Endothelial cell of umbilical vein (primary cell): ENCODE results near the gene IL24. TPM values are rescaled to one million over a fixed set of nuclear protein-coding genes. Genes with fewer than 3 reads are reported as not detected.

Experiments
- BruUV-seq: library from RNA; stranded (reverse); fragments of 400-500 nt; replicated peaks from 2 replicates; lab custom pipeline; 2021; lab: Mats Ljungman, UMichigan
- CTCF ChIA-PET: fragments of 300-600, 350-600 bp; sonication (Branson Sonifier 250); formaldehyde crosslinking; loops from one replicate; lab custom pipeline; 2021; ENCODE audit warnings: antibody characterized with exemption, inconsistent platforms; lab: Charles Lee
- POLR2A ChIA-PET: fragments of 300-600, 350-600 bp; sonication (Branson Sonifier 250); formaldehyde crosslinking; loops from one replicate; lab custom pipeline; 2021; ENCODE audit warnings: antibody characterized with exemption, inconsistent platforms; lab: Charles Lee
- DNase-seq: peaks from one replicate; pipeline ENCODE4 v3.0.0-alpha.2; 2011; ENCODE audit warnings: low read depth, low spot score
- FAIRE-seq: peaks from 2 replicates; lab custom pipeline; 2011; peaks lifted over from hg19 to GRCh38; lab: Jason Lieb, UNC
- H2AFZ ChIP-seq: 2 replicates; pipeline ENCODE4 v1.6.0; 2012; ENCODE audit warnings: low read depth, low read length, control low read depth, inconsistent platforms
- H3K27ac ChIP-seq: 2 replicates; pipeline ENCODE4 v1.5.1; 2011; ENCODE audit warnings: low read depth, mild to moderate bottlenecking, control low read depth, low read length, moderate library complexity; ENCODE audit not compliant: insufficient read depth
- H3K27me3 ChIP-seq, 2 experiments: 2 replicates each; pipeline versions ENCODE4 v1.6.0 to v1.6.1; 2011; ENCODE audit warnings: low read length in 2 of 2, mixed read lengths in 1 of 2; ENCODE audit not compliant: control insufficient read depth in 2 of 2, insufficient read depth in 2 of 2
- H3K36me3 ChIP-seq, 2 experiments: 2 replicates in 1 of 2; 3 replicates in 1 of 2; pipeline ENCODE4 v1.5.1; 2011; ENCODE audit warnings: low read length in 2 of 2, mild to moderate bottlenecking in 1 of 2, moderate library complexity in 1 of 2; ENCODE audit not compliant: control insufficient read depth in 2 of 2, insufficient read depth in 2 of 2; ENCODE audit errors: extremely low read depth in 1 of 2
- H3K4me1 ChIP-seq: 3 replicates; pipeline ENCODE4 v1.5.1; 2011; ENCODE audit warnings: mild to moderate bottlenecking, low read length; ENCODE audit not compliant: control insufficient read depth, insufficient read depth; ENCODE audit errors: extremely low read depth
- H3K4me2 ChIP-seq: 2 replicates; pipeline ENCODE4 v1.6.1; 2011; ENCODE audit warnings: low read length, control low read depth, mixed read lengths; ENCODE audit not compliant: insufficient read depth
- H3K4me3 ChIP-seq, 3 experiments: fragments of 200-600 bp in 1 of 3; sonication (generic), shearing (Covaris generic) in 1 of 3; replicated peaks in 1 of 3; 2 replicates each; pipeline ENCODE4 v1.5.1; 2011 to 2016; ENCODE audit warnings: control low read depth in 3 of 3, low read length in 3 of 3, mild to moderate bottlenecking in 2 of 3, inconsistent platforms in 1 of 3, low read depth in 1 of 3, moderate library complexity in 1 of 3; ENCODE audit not compliant: insufficient read depth in 1 of 3
- H3K79me2 ChIP-seq: 2 replicates; pipeline ENCODE4 v1.6.0; 2012; ENCODE audit warnings: low read length, inconsistent platforms; ENCODE audit not compliant: control insufficient read depth, insufficient read depth
- H3K9ac ChIP-seq: replicated peaks from 2 replicates; pipeline ENCODE3; 2011; ENCODE audit warnings: low read length, control low read depth; ENCODE audit not compliant: insufficient read depth; ENCODE audit errors: extremely low read depth
- H3K9me1 ChIP-seq: replicated peaks from 3 replicates; pipeline ENCODE4 v1.6.0; 2011; ENCODE audit warnings: mild to moderate bottlenecking, low read length; ENCODE audit not compliant: control insufficient read depth, insufficient read depth; ENCODE audit errors: extremely low read depth
- H3K9me3 ChIP-seq: replicated peaks from 2 replicates; pipeline ENCODE4 v1.5.1; 2012; ENCODE audit warnings: low read length, inconsistent platforms; ENCODE audit not compliant: control insufficient read depth, insufficient read depth
- H4K20me1 ChIP-seq: replicated peaks from 2 replicates; pipeline ENCODE3; 2011; ENCODE audit warnings: mild to moderate bottlenecking, low read length; ENCODE audit not compliant: control insufficient read depth, insufficient read depth; ENCODE audit errors: extremely low read depth
- EZH2 ChIP-seq: IDR thresholded peaks from 2 replicates; pipeline ENCODE4 v1.6.1; 2012; ENCODE audit warnings: borderline replicate concordance, low read depth, mild to moderate bottlenecking, moderate library complexity, low read length, inconsistent platforms; ENCODE audit not compliant: severe bottlenecking
- FOS ChIP-seq: IDR thresholded peaks from 2 replicates; pipeline ENCODE4 v1.6.1; 2011; ENCODE audit warnings: mild to moderate bottlenecking, low read length, moderate library complexity, borderline replicate concordance; ENCODE audit not compliant: insufficient read depth
- GATA2 ChIP-seq: IDR thresholded peaks from 2 replicates; pipeline ENCODE4 v1.7.0; 2011; ENCODE audit warnings: low read depth, mild to moderate bottlenecking, moderate library complexity, mixed read lengths, low read length; ENCODE audit not compliant: insufficient read length, insufficient read depth
- JUN ChIP-seq: IDR thresholded peaks from 2 replicates; pipeline ENCODE4 v1.6.1; 2011; ENCODE audit warnings: borderline replicate concordance, low read depth; ENCODE audit not compliant: insufficient read length, insufficient read depth
- MYC ChIP-seq: IDR thresholded peaks from one replicate; pipeline ENCODE4 v1.6.1; 2011; ENCODE audit warnings: mild to moderate bottlenecking, low read depth, low read length
- POLR2A ChIP-seq: IDR thresholded peaks from 2 replicates; pipeline ENCODE4 v1.6.1; 2012; ENCODE audit warnings: low read depth, mild to moderate bottlenecking, control low read depth, low read length
- POLR2AphosphoS5 ChIP-seq: IDR thresholded peaks from 2 replicates; pipeline ENCODE4 v1.6.1; 2012; ENCODE audit warnings: low read depth, mild to moderate bottlenecking, control low read depth, low read length, moderate library complexity; ENCODE audit not compliant: insufficient read depth
- dilution Hi-C: fragments of 300-500 bp; cut with MboI; formaldehyde crosslinking; loops from one replicate; pipeline ENCODE4 v1.15.0; 2019; ENCODE audit warnings: low sequenced_read_pairs; ENCODE audit not compliant: extremely low pct_ligation_motif_present
- intact Hi-C: fragments of 100-400 bp; cut with micrococcal nuclease; formaldehyde crosslinking; loops from one replicate; pipeline ENCODE4 v1.10.0; 2022
- polyA plus RNA-seq, 4 experiments: library from polyadenylated mRNA; depleted of rRNA in 3 of 4; stranded (reverse) in 3 of 4; unstranded in 1 of 4; fragments of >200 nt; gene quantifications; 2 replicates each; pipeline versions ENCODE4 v1.2.1 to v1.2.3, GENCODE V29; 2011 to 2012; ENCODE audit warnings: missing spikeins in 1 of 4
- total RNA-seq: library from RNA; stranded (reverse); gene quantifications from 2 replicates; pipeline ENCODE4 v1.2.3, GENCODE V29; 2021
- TF ChIP-seq, protein P1 (sequence below), 2 donors: IDR thresholded peaks; 1 replicate in 1 of 2; 2 replicates in 1 of 2; pipeline ENCODE4 v1.5.1; 2011; ENCODE audit warnings: low read length in 2 of 2, mild to moderate bottlenecking in 2 of 2, moderate library complexity in 2 of 2, control low read depth in 1 of 2, inconsistent platforms in 1 of 2, low read depth in 1 of 2; ENCODE audit not compliant: insufficient read depth in 1 of 2; ENCODE audit errors: extremely low read depth in 1 of 2
- TF ChIP-seq, protein P2 (sequence below): IDR thresholded peaks from 2 replicates; pipeline ENCODE4 v1.6.1; 2011; ENCODE audit not compliant: insufficient read depth, insufficient read length

Gene IL24
- total and polyA plus RNA-seq, 2 donors (not counting 3 experiments of a cell fraction or from before 2014, with no cell fraction given): not detected

DNA sequence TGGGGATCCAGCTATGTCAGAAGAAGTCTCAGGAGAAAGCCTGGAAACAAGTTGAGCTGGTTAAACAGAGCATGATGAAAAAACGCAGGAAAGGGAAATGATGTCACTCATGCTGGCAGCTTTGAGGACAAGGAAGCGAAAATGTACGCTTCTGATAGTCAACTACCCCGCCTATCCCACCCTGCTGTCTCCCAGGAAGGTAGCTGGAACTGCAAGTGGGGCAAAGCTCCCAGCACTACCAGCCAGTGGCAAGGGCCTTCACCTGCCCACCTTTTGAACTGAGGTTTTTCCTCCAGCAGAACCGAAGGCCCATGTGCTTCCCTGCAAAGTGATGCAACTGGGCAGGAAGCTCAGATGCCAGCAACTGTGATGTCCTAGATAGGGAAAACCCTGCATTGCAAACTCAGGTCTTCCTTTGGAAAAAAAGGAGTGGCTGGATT is 38.1 kb upstream of the IL24 start:
- CTCF ChIA-PET: interaction anchor here (1.3 to 1.5 kb wide), 2 partner anchors 12 to 53 kb away, joined by 5 read pairs; no protein-coding TSS in a partner anchor
- no peak overlapping the region for H3K9ac ChIP-seq
- FAIRE-seq (no peak), DNase-seq (no peak)
- H3K27ac ChIP-seq: no peak overlapping the region
- dilution Hi-C loops (no loop called here), intact Hi-C loops (no loop called here)
- H4K20me1 ChIP-seq: no peaks in the 10 kb centered on the region
- no peaks in the 10 kb centered on the region for H3K36me3 ChIP-seq
- no peaks in the 10 kb centered on the region for H3K9me1 ChIP-seq
- H3K9me3 ChIP-seq: no peaks in the 10 kb centered on the region
- no TSS peak for BruUV-seq
- H3K27me3 ChIP-seq: no peaks in the 10 kb centered on the region
- no peak overlapping the region for H3K4me2 ChIP-seq
- no peaks in the 10 kb centered on the region for H3K4me1 ChIP-seq
- no peaks in the 10 kb centered on the region for H3K79me2 ChIP-seq
- TF ChIP-seq, protein P1, sequence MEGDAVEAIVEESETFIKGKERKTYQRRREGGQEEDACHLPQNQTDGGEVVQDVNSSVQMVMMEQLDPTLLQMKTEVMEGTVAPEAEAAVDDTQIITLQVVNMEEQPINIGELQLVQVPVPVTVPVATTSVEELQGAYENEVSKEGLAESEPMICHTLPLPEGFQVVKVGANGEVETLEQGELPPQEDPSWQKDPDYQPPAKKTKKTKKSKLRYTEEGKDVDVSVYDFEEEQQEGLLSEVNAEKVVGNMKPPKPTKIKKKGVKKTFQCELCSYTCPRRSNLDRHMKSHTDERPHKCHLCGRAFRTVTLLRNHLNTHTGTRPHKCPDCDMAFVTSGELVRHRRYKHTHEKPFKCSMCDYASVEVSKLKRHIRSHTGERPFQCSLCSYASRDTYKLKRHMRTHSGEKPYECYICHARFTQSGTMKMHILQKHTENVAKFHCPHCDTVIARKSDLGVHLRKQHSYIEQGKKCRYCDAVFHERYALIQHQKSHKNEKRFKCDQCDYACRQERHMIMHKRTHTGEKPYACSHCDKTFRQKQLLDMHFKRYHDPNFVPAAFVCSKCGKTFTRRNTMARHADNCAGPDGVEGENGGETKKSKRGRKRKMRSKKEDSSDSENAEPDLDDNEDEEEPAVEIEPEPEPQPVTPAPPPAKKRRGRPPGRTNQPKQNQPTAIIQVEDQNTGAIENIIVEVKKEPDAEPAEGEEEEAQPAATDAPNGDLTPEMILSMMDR (IDR thresholded peaks at IDR 0.05; ENCODE audit: extremely low read depth in 1 of 2, insufficient read depth in 1 of 2, low read depth in 1 of 2, low read length in 2 of 2): no peak
- no peak for TF ChIP-seq FOS
- no peak for TF ChIP-seq POLR2A
- TF ChIP-seq, protein P2, sequence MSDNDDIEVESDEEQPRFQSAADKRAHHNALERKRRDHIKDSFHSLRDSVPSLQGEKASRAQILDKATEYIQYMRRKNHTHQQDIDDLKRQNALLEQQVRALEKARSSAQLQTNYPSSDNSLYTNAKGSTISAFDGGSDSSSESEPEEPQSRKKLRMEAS: no peak
- no peak for TF ChIP-seq JUN
- no peak for TF ChIP-seq MYC
- no peak for TF ChIP-seq POLR2AphosphoS5
- TF ChIP-seq EZH2: no peak
- TF ChIP-seq GATA2: no peak
- H2AFZ ChIP-seq: peak overlapping the region; percentile 46
- POLR2A ChIA-PET: no interaction called here
- no peak overlapping the region for H3K4me3 ChIP-seq
